Measurements from ENCODE around the gene TMEM208. TPM values are rescaled to one million over a fixed set of nuclear protein-coding genes. Genes with fewer than 3 reads are reported as not detected.
A peak's percentile ranks its signal among the peaks of the same experiment; 100 is the strongest.

The TMEM208 gene
- total RNA-seq, 1 experiment from 2014 or later: 64.4 TPM

DNA sequence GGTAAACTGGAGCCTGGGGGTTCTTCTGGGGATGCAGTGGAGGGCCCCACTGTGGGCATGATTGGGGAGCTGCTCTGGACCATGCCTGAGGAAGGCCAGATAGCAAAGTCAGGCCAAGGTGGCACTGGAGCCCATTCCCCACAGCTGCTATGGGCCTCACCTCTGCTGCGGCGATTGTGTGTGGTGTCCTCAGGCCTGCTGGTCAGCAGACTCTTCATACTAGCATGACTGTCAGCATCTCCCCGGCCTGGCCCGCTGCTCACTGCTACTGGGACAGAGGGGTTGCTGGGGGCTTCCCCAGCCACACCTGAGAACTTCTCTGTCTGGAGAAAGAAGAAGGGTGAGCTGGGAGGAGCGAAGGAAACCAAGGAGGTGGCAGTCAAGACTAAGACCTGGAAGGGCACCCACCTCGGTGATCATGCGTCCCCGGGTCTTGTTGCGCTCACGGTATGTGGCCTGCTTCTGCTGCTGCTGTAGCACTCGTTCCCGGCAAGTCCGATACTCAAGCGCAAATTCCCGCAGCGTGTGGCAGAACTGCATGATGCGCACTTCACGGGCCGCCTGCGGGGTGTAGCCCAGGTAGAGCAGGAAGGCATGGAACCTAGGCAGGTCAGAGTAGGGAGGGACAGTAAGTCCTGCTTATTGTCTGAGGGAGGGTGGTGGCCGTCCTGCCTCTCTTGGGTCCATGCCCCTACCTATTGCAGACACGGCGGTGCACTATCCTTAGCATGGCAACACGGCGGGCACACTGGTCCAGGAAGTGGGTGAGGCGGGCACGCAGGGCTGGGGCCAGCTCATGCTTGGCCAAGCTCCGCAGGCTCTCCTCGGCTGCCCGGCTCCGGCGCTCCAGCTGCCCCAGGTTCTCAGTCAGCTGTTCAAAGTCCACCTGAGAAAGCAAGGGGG lies 3.2 kb downstream of the TMEM208 start:
- DNase-seq (ENCODE audit: low spot score): no peak
- in situ Hi-C loops (cut with HindIII; ENCODE audit: low sequenced_read_pairs): no loop called here

DNA sequence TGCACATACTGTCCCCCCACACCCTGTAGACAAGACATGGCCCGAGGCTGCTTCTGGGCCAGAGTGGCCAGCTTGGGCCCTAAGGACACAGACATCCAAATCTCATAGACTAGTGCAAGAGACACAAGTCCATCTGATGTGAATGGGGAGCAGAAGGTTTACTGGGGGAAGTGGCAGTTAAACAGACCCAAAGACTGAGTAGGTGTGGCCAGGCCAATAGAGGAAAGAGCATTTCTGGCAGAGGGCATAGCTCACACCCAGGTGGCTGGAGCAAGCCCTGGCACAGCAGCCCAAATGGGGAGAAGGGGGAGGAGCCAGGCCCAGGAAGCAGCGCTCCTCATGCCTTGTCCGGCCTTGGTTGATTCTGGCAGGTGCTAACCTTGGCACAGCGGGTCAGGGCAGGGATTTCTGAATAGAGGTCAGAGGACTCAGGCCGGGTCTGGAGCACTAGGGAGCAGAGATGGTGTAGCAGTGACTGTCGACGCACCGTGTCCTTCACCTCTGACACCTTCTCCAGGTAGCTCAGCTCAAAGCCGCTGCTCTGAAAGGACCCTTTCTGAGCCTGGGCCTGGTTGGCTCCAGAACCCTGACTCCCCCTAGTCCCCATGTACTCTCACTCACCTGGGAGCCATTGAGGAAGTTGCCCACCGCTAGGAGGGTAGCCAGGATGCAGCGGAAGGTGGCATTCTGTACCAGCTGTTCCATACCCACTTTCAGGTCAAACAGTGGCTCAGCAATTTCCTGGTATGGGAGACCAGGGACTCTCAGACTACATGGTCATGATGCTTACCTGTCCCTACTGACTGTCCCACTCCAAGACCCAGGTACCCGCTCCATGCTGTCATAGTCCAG lies 4.1 kb downstream of the TMEM208 start:
- DNase-seq (ENCODE audit: low spot score): no peak
- in situ Hi-C loops (cut with HindIII; ENCODE audit: low sequenced_read_pairs): no loop called here

DNA sequence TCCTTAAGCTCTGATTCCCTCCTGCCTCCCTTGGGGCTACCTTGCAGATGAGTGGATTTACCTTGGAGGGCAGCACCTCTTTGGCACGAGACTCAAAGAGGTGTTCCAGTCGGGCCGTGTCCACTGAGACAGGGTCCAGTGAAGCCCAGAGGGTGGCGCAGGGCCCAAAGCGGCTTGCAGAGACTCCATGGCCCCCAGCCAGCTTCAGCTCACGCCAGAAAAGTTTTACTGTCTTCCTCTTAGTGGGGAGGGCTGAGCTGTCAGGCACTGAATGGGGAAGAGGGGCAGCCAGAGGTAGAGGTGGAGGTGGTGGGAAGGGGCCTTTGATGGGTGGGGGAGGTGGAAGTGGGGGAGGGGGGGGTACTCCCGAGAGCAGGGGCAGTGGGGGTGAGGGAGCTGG lies 6.7 kb downstream of the TMEM208 start:
- in situ Hi-C loops (cut with HindIII; ENCODE audit: low sequenced_read_pairs): no loop called here
- DNase-seq (ENCODE audit: low spot score): no peak

GRCh38 chr16:67234180-67234597 lies 7.3 kb downstream of the TMEM208 start:
- in situ Hi-C loops (cut with HindIII; ENCODE audit: low sequenced_read_pairs): no loop called here
- DNase-seq (ENCODE audit: low spot score): no peak

DNA sequence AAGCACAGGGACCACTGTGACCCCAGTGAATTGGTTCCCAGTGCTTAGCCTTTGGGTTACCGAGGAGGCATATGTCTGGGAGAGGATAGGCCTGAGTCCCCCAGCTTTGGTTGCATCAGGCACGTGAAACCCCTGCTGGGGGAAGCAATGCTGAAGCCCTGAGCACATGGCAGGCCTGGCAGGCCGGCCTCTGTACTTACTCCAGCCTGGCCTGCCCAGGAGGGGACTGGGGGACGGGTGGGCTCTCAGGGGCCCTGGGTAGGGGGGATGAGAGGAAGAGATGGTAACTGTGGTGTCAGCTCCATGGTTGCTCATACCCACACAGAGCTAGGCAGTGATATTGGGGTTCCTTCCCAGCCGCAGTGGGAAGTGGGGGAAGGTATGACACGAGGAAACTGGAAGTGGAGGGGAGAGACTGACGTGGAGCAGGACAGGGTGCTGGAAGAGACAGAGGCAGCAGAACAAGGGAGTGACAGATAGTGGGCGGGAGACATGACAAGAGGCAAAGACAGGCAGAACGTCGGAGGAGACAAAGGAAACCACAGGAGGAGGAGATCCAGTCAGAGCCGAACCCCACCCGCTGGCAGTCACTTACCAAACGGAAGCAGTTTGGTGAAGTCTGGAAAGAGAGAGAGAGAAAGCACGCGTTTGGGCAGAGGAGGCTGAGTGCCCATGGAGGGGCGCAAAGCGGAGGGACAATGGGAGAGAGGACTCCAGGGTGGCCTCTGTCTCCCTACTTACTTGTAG lies 9.1 kb downstream of the TMEM208 start:
- DNase-seq (ENCODE audit: low spot score): no peak
- in situ Hi-C loops (cut with HindIII; ENCODE audit: low sequenced_read_pairs): no loop called here

- DNase-seq (ENCODE audit: low spot score): peak; percentile 30
- in situ Hi-C loops (cut with HindIII; ENCODE audit: low sequenced_read_pairs): no loop called here
Observed at GRCh38 chr16:67236563-67237395, 9.8 kb downstream of the TMEM208 start.

DNA sequence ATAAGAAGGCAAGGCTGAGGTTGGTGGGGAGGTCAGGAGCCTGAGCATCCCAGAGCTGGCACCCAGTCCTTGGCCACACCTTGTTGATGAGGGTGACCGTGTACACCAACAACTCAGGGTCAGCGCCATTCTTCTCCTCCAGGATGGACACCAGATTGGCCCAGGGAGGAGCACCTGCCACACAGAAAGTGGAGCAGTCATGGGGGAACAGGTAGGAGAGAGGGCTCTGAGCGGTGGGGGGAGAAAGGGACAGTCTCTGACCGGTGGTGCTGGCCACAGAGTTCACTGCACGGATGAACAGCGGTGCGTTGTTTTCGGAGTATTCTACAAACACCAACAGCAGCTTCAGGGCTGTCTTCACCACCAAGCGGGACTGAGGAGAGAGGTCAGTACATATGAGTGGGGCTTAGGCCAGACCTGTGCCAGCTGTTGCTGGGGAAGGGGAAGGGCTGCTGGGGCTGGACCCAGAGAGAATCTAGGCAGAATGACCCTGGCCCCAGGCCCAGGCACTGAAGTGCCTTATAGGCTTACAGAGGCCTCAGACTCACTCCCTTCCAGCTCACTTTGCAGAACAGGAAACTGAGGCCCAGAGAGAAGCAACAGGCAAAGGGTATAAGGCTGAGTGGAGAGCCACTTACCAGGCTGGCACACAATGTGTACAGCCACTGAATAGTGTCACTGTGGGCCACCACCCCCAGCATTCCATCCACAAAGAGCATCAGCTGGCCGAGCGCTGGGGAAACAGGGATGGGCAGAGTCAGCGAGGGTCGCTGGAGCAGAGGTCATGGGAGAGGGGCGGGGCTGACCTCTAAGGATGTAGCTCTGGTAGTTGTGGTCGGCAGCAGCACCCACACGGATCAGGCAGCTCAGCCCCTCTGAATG lies 10.7 kb downstream of the TMEM208 start:
- in situ Hi-C loops (cut with HindIII; ENCODE audit: low sequenced_read_pairs): no loop called here
- no peak for DNase-seq (ENCODE audit: low spot score)

DNA sequence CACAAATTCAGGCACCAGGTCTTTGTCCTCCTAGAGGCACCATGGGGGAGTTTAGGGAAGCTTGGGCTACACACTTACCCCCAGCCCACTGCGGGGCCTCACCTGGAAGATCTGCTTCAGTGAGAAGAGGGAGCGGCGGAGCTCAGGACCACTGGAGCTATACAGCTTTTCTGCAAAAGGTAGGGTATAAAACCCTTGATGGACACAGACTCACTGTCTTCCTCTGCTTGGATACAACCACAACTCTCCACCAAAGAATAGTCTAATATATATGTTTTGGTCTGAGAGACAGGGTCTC lies 11.3 kb downstream of the TMEM208 start:
- DNase-seq (ENCODE audit: low spot score): no peak
- in situ Hi-C loops (cut with HindIII; ENCODE audit: low sequenced_read_pairs): no loop called here

- DNase-seq (ENCODE audit: low spot score): no peak
- in situ Hi-C loops (cut with HindIII; ENCODE audit: low sequenced_read_pairs): no loop called here
Observed at GRCh38 chr16:67238806-67239470, 12.0 kb downstream of the TMEM208 start.

DNA sequence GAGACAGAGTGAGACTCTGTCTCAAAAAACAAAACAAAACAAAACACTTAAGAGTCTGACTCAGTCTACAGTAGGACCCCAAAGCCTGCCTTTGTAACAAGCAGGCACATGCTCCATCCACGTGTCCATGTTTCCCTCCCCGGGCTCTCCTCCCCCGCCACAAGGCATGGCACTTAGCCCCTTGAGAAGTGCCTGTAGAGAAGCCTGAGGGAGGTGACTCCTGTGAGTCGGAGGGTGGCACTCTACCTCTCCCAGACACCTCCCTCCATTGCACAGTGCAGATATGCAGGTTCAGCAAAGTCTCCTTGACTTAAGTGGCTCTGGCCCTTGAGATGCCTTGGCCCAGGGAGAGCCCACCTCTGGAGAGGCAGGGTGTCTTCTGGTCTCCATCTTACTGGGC lies 13.6 kb downstream of the TMEM208 start:
- no peak for DNase-seq (ENCODE audit: low spot score)
- in situ Hi-C loops (cut with HindIII; ENCODE audit: low sequenced_read_pairs): no loop called here

GRCh38 chr16:67241008-67241900 lies 14.3 kb downstream of the TMEM208 start:
- DNase-seq (ENCODE audit: low spot score): no peak
- in situ Hi-C loops (cut with HindIII; ENCODE audit: low sequenced_read_pairs): no loop called here

DNA sequence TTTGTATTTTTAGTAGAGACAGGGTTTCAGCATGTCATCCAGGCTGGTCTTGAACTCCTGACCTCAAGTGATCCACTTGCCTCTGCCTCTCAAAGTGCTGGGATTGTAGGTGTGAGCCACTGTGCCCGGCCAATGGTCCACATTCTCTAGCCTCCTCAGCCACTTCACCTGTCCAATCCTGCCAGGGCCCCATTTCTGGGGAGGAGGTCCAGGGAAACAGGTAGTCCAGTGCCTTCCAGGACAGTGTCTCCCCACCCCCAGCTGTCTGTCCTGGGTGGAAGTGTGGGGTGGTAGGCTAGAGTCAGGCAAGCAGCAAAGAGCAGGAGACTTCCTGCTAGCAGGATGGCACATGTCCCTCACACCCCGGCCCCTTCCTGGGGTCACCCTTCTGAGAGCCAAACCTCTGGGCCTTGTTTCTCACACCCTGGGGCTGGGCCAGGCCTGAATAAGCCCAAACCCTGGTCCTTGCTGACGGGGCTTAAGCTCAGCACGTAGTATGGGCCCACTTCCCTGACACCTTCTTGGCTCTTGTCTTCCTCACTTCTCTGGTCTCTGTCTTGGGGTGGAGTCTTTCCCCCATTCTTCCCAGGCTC lies 15.3 kb downstream of the TMEM208 start:
- in situ Hi-C loops (cut with HindIII; ENCODE audit: low sequenced_read_pairs): no loop called here
- DNase-seq (ENCODE audit: low spot score): no peak

- no peak for DNase-seq (ENCODE audit: low spot score)
- in situ Hi-C loops (cut with HindIII; ENCODE audit: low sequenced_read_pairs): no loop called here
Observed at GRCh38 chr16:67243481-67243880, 16.6 kb downstream of the TMEM208 start.

GRCh38 chr16:67244387-67245185 lies 17.7 kb downstream of the TMEM208 start:
- in situ Hi-C loops (cut with HindIII; ENCODE audit: low sequenced_read_pairs): no loop called here

GRCh38 chr16:67245186-67245585 lies 18.3 kb downstream of the TMEM208 start:
- DNase-seq (ENCODE audit: low spot score): no peak
- in situ Hi-C loops (cut with HindIII; ENCODE audit: low sequenced_read_pairs): no loop called here

More at GRCh38 chr16:67244387-67245185, 17.7 kb downstream of the TMEM208 start:
- DNase-seq (ENCODE audit: low spot score): no peak

Data from G401 (cell line).